Peyer's patch (tissue), 4 donors: ENCODE measurements around the gene CTBP2. TPM values are rescaled to one million over a fixed set of nuclear protein-coding genes. Genes with fewer than 3 reads are reported as not detected.

Source experiments
- DNase-seq, 3 donors: peaks; one replicate each; pipeline ENCODE4 v3.0.0-alpha.2; 2017 to 2019
- H3K27ac ChIP-seq, 4 donors: fragments of 200-600 bp; sonication (generic); one replicate each; pipeline ENCODE4 v1.5.1; 2016 to 2019
- H3K27me3 ChIP-seq, 2 donors: fragments of 200-600 bp; sonication (generic); one replicate each; pipeline ENCODE4 v1.5.1; 2019
- H3K36me3 ChIP-seq, 3 donors: fragments of 200-600 bp; sonication (generic); one replicate each; pipeline ENCODE4 v1.5.1; 2016 to 2019
- H3K4me1 ChIP-seq, 4 donors: fragments of 200-600 bp; sonication (generic); one replicate each; pipeline ENCODE4 v1.5.1; 2016 to 2019
- H3K4me3 ChIP-seq, 4 donors: fragments of 200-600 bp; sonication (generic); 1 replicate in 3 of 4; 2 replicates in 1 of 4; pipeline ENCODE4 v1.5.1; 2016 to 2019; ENCODE audit warnings: mild to moderate bottlenecking in 1 of 4
- H3K9me3 ChIP-seq, 4 donors: fragments of 200-600 bp; sonication (generic); one replicate each; pipeline ENCODE4 v1.5.1; 2016 to 2019; ENCODE audit warnings: mild to moderate bottlenecking in 1 of 4
- CTCF ChIP-seq, 6 experiments: fragments of 450-650 bp in 4 of 6; fragments of 200-600 bp in 2 of 6; sonication (generic) in 1 of 6; IDR thresholded peaks; one replicate each; pipeline ENCODE4 v1.5.1; 2017 to 2019; ENCODE audit warnings: antibody characterized with exemption in 6 of 6, mild to moderate bottlenecking in 3 of 6, moderate library complexity in 1 of 6
- POLR2A ChIP-seq, 2 donors: fragments of 450-650 bp; IDR thresholded peaks; one replicate each; pipeline ENCODE4 v1.5.1; 2017; ENCODE audit warnings: antibody characterized with exemption in 2 of 2, mild to moderate bottlenecking in 2 of 2, moderate library complexity in 2 of 2
- total RNA-seq, 4 donors: library from RNA; depleted of rRNA; stranded (reverse); fragments of >200 nt; gene quantifications; one replicate each; pipeline ENCODE4 v1.1.0, GENCODE V29; 2016

Gene CTBP2
- total RNA-seq, 4 donors from 2014 or later = 53.6 to 83.8 (median 64.7) TPM

- DNase-seq = no peak
- H3K27me3 ChIP-seq = no peaks in the 10 kb centered on the region
- H3K27ac ChIP-seq = no peak overlapping the region
- peaks cover 0 to 34% (median 0%) of the 10 kb centered on the region in 4 donors for H3K4me1 ChIP-seq
- peaks cover 0 to 16% (median 0%) of the 10 kb centered on the region in 3 donors for H3K36me3 ChIP-seq
- H3K4me3 ChIP-seq = no peak overlapping the region
- H3K9me3 ChIP-seq = no peaks in the 10 kb centered on the region
- TF ChIP-seq CTCF (IDR thresholded peaks at IDR 0.05) (no peak), POLR2A (IDR thresholded peaks at IDR 0.05) (no peak)
Observed at GRCh38 chr10:125021686-125022344, 138.5 kb downstream of the CTBP2 start.

GRCh38 chr10:125020871-125021270 is 139.5 kb downstream of the CTBP2 start:
- Histone ChIP-seq H3K36me3 (peaks cover 0 to 6% (median 0%) of the 10 kb centered on the region in 3 donors), H3K27me3 (no peaks in the 10 kb centered on the region), H3K4me1 (peaks cover 0 to 41% (median 0%) of the 10 kb centered on the region in 4 donors), H3K4me3 (no peak overlapping the region), H3K27ac (no peak overlapping the region), H3K9me3 (no peaks in the 10 kb centered on the region)
- no peak for DNase-seq
- TF ChIP-seq CTCF (IDR thresholded peaks at IDR 0.05) (no peak), POLR2A (IDR thresholded peaks at IDR 0.05) (no peak)

- Histone ChIP-seq H3K4me3 (no peak overlapping the region), H3K36me3 (peaks cover 0 to 5% (median 0%) of the 10 kb centered on the region in 3 donors), H3K9me3 (no peaks in the 10 kb centered on the region), H3K4me1 (peaks cover 0 to 46% (median 0%) of the 10 kb centered on the region in 4 donors), H3K27me3 (no peaks in the 10 kb centered on the region), H3K27ac (no peak overlapping the region)
- DNase-seq = no peak
- TF ChIP-seq POLR2A (IDR thresholded peaks at IDR 0.05) (no peak), CTCF (IDR thresholded peaks at IDR 0.05) (no peak)
Observed at GRCh38 chr10:125020386-125020785, 140.0 kb downstream of the CTBP2 start.

GRCh38 chr10:125018576-125019143 is 141.7 kb downstream of the CTBP2 start:
- Histone ChIP-seq H3K4me1 (peaks cover 0 to 39% (median 0%) of the 10 kb centered on the region in 4 donors), H3K27me3 (no peaks in the 10 kb centered on the region), H3K4me3 (no peak overlapping the region), H3K27ac (no peak overlapping the region), H3K36me3 (peaks cover 0 to 5% (median 0%) of the 10 kb centered on the region in 3 donors), H3K9me3 (no peaks in the 10 kb centered on the region)
- TF ChIP-seq POLR2A (IDR thresholded peaks at IDR 0.05) (no peak), CTCF (IDR thresholded peaks at IDR 0.05) (no peak)
- DNase-seq = no peak

- no peak for DNase-seq
- Histone ChIP-seq H3K4me3 (no peak overlapping the region), H3K27ac (no peak overlapping the region), H3K9me3 (no peaks in the 10 kb centered on the region), H3K27me3 (no peaks in the 10 kb centered on the region), H3K4me1 (peaks cover 0 to 39% (median 0%) of the 10 kb centered on the region in 4 donors), H3K36me3 (peaks cover 0 to 5% (median 0%) of the 10 kb centered on the region in 3 donors)
- TF ChIP-seq POLR2A (IDR thresholded peaks at IDR 0.05) (no peak), CTCF (IDR thresholded peaks at IDR 0.05) (no peak)
Observed at GRCh38 chr10:125017547-125018298, 142.6 kb downstream of the CTBP2 start.
